Measurements from ENCODE around the gene ZBTB7C. TPM values are rescaled to one million over a fixed set of nuclear protein-coding genes. Genes with fewer than 3 reads are reported as not detected.

Gene ZBTB7C
- total RNA-seq, 1 experiment from 2014 or later, result 0.33 TPM

- Histone ChIP-seq H4K5ac (ENCODE audit: insufficient read length, low read depth, low read length) (no peak overlapping the region), H2BK5ac (ENCODE audit: insufficient read length, low read length) (no peak overlapping the region), H3K23me2 (ENCODE audit: insufficient read length, low read depth, low read length, poor library complexity, severe bottlenecking) (no peaks in the 10 kb centered on the region), H3K79me2 (ENCODE audit: insufficient read depth, low read length) (no peaks in the 10 kb centered on the region), H2BK15ac (ENCODE audit: low read depth, low read length) (no peak overlapping the region), H3K4me2 (ENCODE audit: insufficient read depth, insufficient read length, low read length) (no peak overlapping the region), H2BK120ac (ENCODE audit: low read depth, low read length, poor library complexity, severe bottlenecking) (no peak overlapping the region), H4K20me1 (ENCODE audit: control insufficient read depth, insufficient read depth, insufficient read length) (no peaks in the 10 kb centered on the region), H4K91ac (ENCODE audit: insufficient read length, low read depth, low read length) (no peak overlapping the region), H2BK12ac (ENCODE audit: insufficient read length, low read depth, low read length) (no peak overlapping the region), H3K4me1 (ENCODE audit: insufficient read depth, low read length) (no peaks in the 10 kb centered on the region; the same call in 1 of the 2 replicates), H3K14ac (ENCODE audit: insufficient read depth, low read length) (no peak overlapping the region), H3K9me3 (ENCODE audit: control insufficient read depth, low read depth, low read length) (no peaks in the 10 kb centered on the region), H2AK5ac (ENCODE audit: insufficient read length, low read length) (no peak overlapping the region), H4K8ac (replicated peaks; ENCODE audit: insufficient read length, low read depth, low read length) (no peak overlapping the region), H3K18ac (ENCODE audit: insufficient read length, low read depth, low read length) (no peak overlapping the region), H3K56ac (ENCODE audit: insufficient read length, low read depth, low read length) (no peak overlapping the region), H3K27ac (ENCODE audit: insufficient read length, low read depth, low read length) (no peak overlapping the region), H3K27me3 (ENCODE audit: insufficient read depth, low read length) (no peaks in the 10 kb centered on the region), H3K4ac (ENCODE audit: low read depth, low read length) (no peak overlapping the region), H3T11ph (ENCODE audit: low read length) (no peak overlapping the region), H3K23ac (ENCODE audit: insufficient read length, low read depth, low read length) (no peak overlapping the region), H3K9ac (ENCODE audit: extremely low read depth, insufficient read length, low read length) (no peak overlapping the region), H2BK20ac (ENCODE audit: low read depth, low read length, poor library complexity, severe bottlenecking) (no peak overlapping the region), H2AFZ (ENCODE audit: low read length) (no peak overlapping the region), H3K79me1 (ENCODE audit: insufficient read depth, low read depth, low read length, poor library complexity, severe bottlenecking) (no peaks in the 10 kb centered on the region)
- WGBS (ENCODE audit: extremely low coverage, insufficient read length, low lambda C conversion rate), result no CpG with 5 or more reads among the region's 5 CpGs
- H3K9me3 Mint-ChIP-seq, result no peaks in the 10 kb centered on the region; a peak in 1 of 5 replicates
- no peak for TF ChIP-seq CTCF (conservative IDR thresholded peaks at IDR 0.05)
- peaks cover 27% of the 10 kb centered on the region for H3K27me3 Mint-ChIP-seq (ENCODE audit: low read depth)
- no peak overlapping the region for H3K4me3 Mint-ChIP-seq
- peaks cover 8 to 9% of the 10 kb centered on the region in 2 experiments for H3K4me1 Mint-ChIP-seq
- H3K36me3 Mint-ChIP-seq (ENCODE audit: insufficient read depth in 1 of 3, low read depth in 3 of 3), result no peaks in the 10 kb centered on the region
- H3K27ac Mint-ChIP-seq, result no peak overlapping the region; a peak in 2 of 7 replicates
- no peak for DNase-seq
Observed at GRCh38 chr18:48049757-48050156, 359.4 kb downstream of the ZBTB7C start.

Measured in H9 (cell line).